Adrenal gland (tissue), 12 donors: Measurements from ENCODE around the gene NUP62CL. TPM values are rescaled to one million over a fixed set of nuclear protein-coding genes. Genes with fewer than 3 reads are reported as not detected.
"Not testable (repeated sequence)": the region's sequence is repeated elsewhere in the genome, so short reads cannot be mapped to it uniquely, and the experiment has no call there.

ENCODE experiments used
- DNase-seq, 7 donors: peaks; one replicate each; pipeline ENCODE4 v3.0.0-alpha.2; 2019 to 2020
- H3K27ac ChIP-seq, 5 donors: fragments of 200-600 bp; sonication (generic) in 4 of 5; 1 replicate in 3 of 5; 2 replicates in 2 of 5; pipeline versions ENCODE4 v1.5.1 to v1.8.0; 2016 to 2020; ENCODE audit warnings: mild to moderate bottlenecking in 1 of 5
- H3K27me3 ChIP-seq: fragments of 200-600 bp; 2 replicates; pipeline ENCODE4 v1.8.0; 2021
- H3K36me3 ChIP-seq, 2 donors: fragments of 200-600 bp; replicated peaks in 1 of 2; 1 replicate in 1 of 2; 2 replicates in 1 of 2; pipeline versions ENCODE4 v1.5.1 to v1.8.0; 2018 to 2022
- H3K4me1 ChIP-seq, 2 donors: fragments of 200-600 bp; replicated peaks in 1 of 2; 1 replicate in 1 of 2; 2 replicates in 1 of 2; pipeline versions ENCODE4 v1.5.1 to v1.8.0; 2018 to 2021
- H3K4me3 ChIP-seq, 4 donors: fragments of 200-600 bp; sonication (generic) in 3 of 4; one replicate each; pipeline ENCODE4 v1.5.1; 2016 to 2018
- H3K9me3 ChIP-seq, 3 donors: fragments of 200-600 bp; sonication (generic) in 1 of 3; replicated peaks in 1 of 3; 1 replicate in 2 of 3; 2 replicates in 1 of 3; pipeline versions ENCODE4 v1.5.1 to v1.8.0; 2016 to 2021
- CTCF ChIP-seq, 6 experiments: fragments of 450-650 bp in 4 of 6; fragments of 200-600 bp in 2 of 6; sonication (generic) in 1 of 6; IDR thresholded peaks; 1 replicate in 5 of 6; 2 replicates in 1 of 6; pipeline versions ENCODE4 v1.5.1 to v1.8.0; 2016 to 2021; ENCODE audit warnings: antibody characterized with exemption in 6 of 6, mild to moderate bottlenecking in 2 of 6, moderate library complexity in 1 of 6
- POLR2A ChIP-seq, 2 donors: fragments of 450-650 bp; IDR thresholded peaks; one replicate each; pipeline ENCODE4 v1.6.1; 2017; ENCODE audit warnings: antibody characterized with exemption in 2 of 2, mild to moderate bottlenecking in 2 of 2, moderate library complexity in 1 of 2
- WGBS, 4 donors: extraction: QIAGEN DNeasy Blood & Tissue Kit in 2 of 4; methylation state at CpG; one replicate each; pipeline versions ENCODE4 v1.1.5 to v1.1.7; 2013 to 2017; 5-methylcytosine and 5-hydroxymethylcytosine counted together
- intact Hi-C, 2 donors: fragments of 100-400 bp; cut with DNase I; formaldehyde crosslinking; loops; one replicate each; pipeline versions ENCODE4 v1.14.1 to v1.15.0; 2022 to 2023
- polyA plus RNA-seq, 3 donors: library from polyadenylated mRNA; stranded (reverse); fragments of 200-250 nt in 2 of 3; fragments of 350-450 nt in 1 of 3; fragmentation: Illumina TruSeq in 1 of 3; extraction: RNeasy Lipid Tissue Mini Kit (QIAGEN cat#74804) in 1 of 3; gene quantifications; one replicate each; pipeline ENCODE4 v1.2.3, GENCODE V29; 2013 to 2014
- total RNA-seq, 9 donors: library from RNA; depleted of rRNA in 4 of 9; stranded (reverse); fragments of >200 nt in 4 of 9; fragments of 120-200 nt in 1 of 9; fragmentation: NEBNext Ultra II Directional in 1 of 9; extraction: Animal tissue kit (Norgen Biotek cat#: 25700) in 1 of 9; gene quantifications; one replicate each; pipeline versions ENCODE4 v1.1.0 to v1.2.4, GENCODE V29; 2013 to 2023
- donor health status: healthy with polysubstance abuse.
- donor health status: Bipolar disorder and iron deficiency.
- donor health status: DM: yes; HTN: yes; CAD: no.
- donor health status: DM: no; HTN: no; CAD: no.
- donor health status: DM: no; HTN: no; CAD: no.
- donor health status: DM: yes; HTN: yes; CAD: no.

NUP62CL gene
- total and polyA plus RNA-seq, 12 donors, result 1.3 to 12.2 (median 4.6) TPM

GRCh38 chrX:107167163-107167921 lies 38.9 kb downstream of the NUP62CL start:
- no peak for TF ChIP-seq POLR2A (IDR thresholded peaks at IDR 0.05)
- TF ChIP-seq CTCF (IDR thresholded peaks at IDR 0.05), result no peak
- H3K9me3 ChIP-seq, result no peaks in the 10 kb centered on the region
- H3K36me3 ChIP-seq, result no peaks in the 10 kb centered on the region
- no peaks in the 10 kb centered on the region for H3K4me1 ChIP-seq
- no peak overlapping the region for H3K27ac ChIP-seq
- no peak overlapping the region for H3K4me3 ChIP-seq
- WGBS, 4 donors, result 75 to 97% (median 88%) methylated on average over 3 of the region's 3 CpGs
- intact Hi-C loops, result no loop called here
- DNase-seq, result no peak
- H3K27me3 ChIP-seq, result no peaks in the 10 kb centered on the region

- DNase-seq, H3K4me1 ChIP-seq, H3K27ac ChIP-seq, intact Hi-C loops, H3K4me3 ChIP-seq, H3K36me3 ChIP-seq, H3K9me3 ChIP-seq, H3K27me3 ChIP-seq: not testable (repeated sequence)
- WGBS, 4 donors, result 78 to 100% (median 96%) methylated on average over 1 to 4 of the region's 4 CpGs
Observed at GRCh38 chrX:107157618-107158017, 48.6 kb downstream of the NUP62CL start.

- H3K27ac ChIP-seq, H3K27me3 ChIP-seq, DNase-seq, H3K36me3 ChIP-seq, H3K4me1 ChIP-seq, intact Hi-C loops, H3K9me3 ChIP-seq, H3K4me3 ChIP-seq: not testable (repeated sequence)
- WGBS, 4 donors, result 15 to 56% (median 39%) methylated on average over 5 to 25 of the region's 32 CpGs
Observed at GRCh38 chrX:107155621-107156430, 50.4 kb downstream of the NUP62CL start.

- intact Hi-C loops, result no loop called here
- no peaks in the 10 kb centered on the region for H3K4me1 ChIP-seq
- peaks cover 9% of the 10 kb centered on the region for H3K27me3 ChIP-seq
- no peaks in the 10 kb centered on the region for H3K36me3 ChIP-seq
- TF ChIP-seq CTCF (IDR thresholded peaks at IDR 0.05) (no peak), POLR2A (IDR thresholded peaks at IDR 0.05) (no peak)
- 66 to 87% (median 78%) methylated on average over 4 to 6 of the region's 6 CpGs for WGBS, 4 donors
- no peak overlapping the region for H3K4me3 ChIP-seq
- H3K9me3 ChIP-seq, result no peaks in the 10 kb centered on the region
- DNase-seq, result no peak
- H3K27ac ChIP-seq, result no peak overlapping the region
Observed at GRCh38 chrX:107154787-107155620, 51.2 kb downstream of the NUP62CL start.

GRCh38 chrX:107153005-107153404 lies 53.2 kb downstream of the NUP62CL start:
- 73 to 94% (median 87%) methylated on average over 5 of the region's 5 CpGs for WGBS, 4 donors
- Histone ChIP-seq H3K9me3 (no peaks in the 10 kb centered on the region), H3K36me3 (no peaks in the 10 kb centered on the region), H3K27me3 (peaks cover 9% of the 10 kb centered on the region), H3K27ac (no peak overlapping the region), H3K4me3 (no peak overlapping the region), H3K4me1 (no peaks in the 10 kb centered on the region)
- intact Hi-C loops, result no loop called here
- no peak for DNase-seq
- TF ChIP-seq POLR2A (IDR thresholded peaks at IDR 0.05) (no peak), CTCF (IDR thresholded peaks at IDR 0.05) (no peak)
